PC-3 (cell line): ENCODE results near the gene DPEP1. TPM values are rescaled to one million over a fixed set of nuclear protein-coding genes. Genes with fewer than 3 reads are reported as not detected.

Experiments used
- ATAC-seq: fragments of 200-7000 bp; cut with Tn5 transposase; 2 replicates; pipeline ENCODE4 v1.9.1; 2020; ENCODE audit warnings: mild to moderate bottlenecking, moderate library complexity
- BruUV-seq: library from RNA; stranded (reverse); fragments of 400-500 nt; replicated peaks from 2 replicates; lab custom pipeline; 2021; lab: Mats Ljungman, UMichigan
- CTCF ChIA-PET: fragments of 300-600 bp; sonication (Branson Sonifier 250); formaldehyde crosslinking; loops from one replicate; lab custom pipeline; 2022; ENCODE audit warnings: antibody characterized with exemption; lab: Charles Lee
- POLR2A ChIA-PET: fragments of 300-600 bp; sonication (Branson Sonifier 250); formaldehyde crosslinking; loops from one replicate; lab custom pipeline; 2022; ENCODE audit warnings: antibody characterized with exemption; ENCODE audit not compliant: unreplicated experiment; lab: Charles Lee
- DNase-seq: peaks from one replicate; pipeline ENCODE4 v3.0.0-alpha.2; 2015
- H2AFZ ChIP-seq: fragments of 300-600 bp; sonication (generic); 2 replicates; pipeline ENCODE4 v1.6.0; 2016; ENCODE audit warnings: antibody characterized with exemption, low read length
- H3F3A ChIP-seq: fragments of 300-600 bp; sonication (generic); one replicate; pipeline ENCODE4 v1.6.0; 2017; ENCODE audit warnings: antibody characterized with exemption, low read length, control low read depth, mild to moderate bottlenecking; ENCODE audit not compliant: unreplicated experiment
- H3K27ac ChIP-seq: fragments of 300-600 bp; sonication (generic); 2 replicates; pipeline ENCODE4 v1.5.1; 2016; ENCODE audit warnings: mild to moderate bottlenecking, low read length
- H3K27me3 ChIP-seq: fragments of 300-600 bp; sonication (generic); 2 replicates; pipeline ENCODE4 v1.6.1; 2016; ENCODE audit warnings: low read length, mixed read lengths
- H3K36me3 ChIP-seq: fragments of 300-600 bp; sonication (generic); 2 replicates; pipeline ENCODE4 v1.6.1; 2016; ENCODE audit warnings: low read depth, mixed run types, low read length, mixed read lengths
- H3K4me1 ChIP-seq: fragments of 300-600 bp; sonication (generic); 2 replicates; pipeline ENCODE4 v1.5.1; 2016; ENCODE audit warnings: low read length; ENCODE audit not compliant: insufficient read depth
- H3K4me2 ChIP-seq: fragments of 300-600 bp; sonication (generic); 2 replicates; pipeline ENCODE4 v1.6.0; 2016; ENCODE audit warnings: low read length
- H3K4me3 ChIP-seq: fragments of 300-600 bp; sonication (generic); 2 replicates; pipeline ENCODE4 v1.5.1; 2016; ENCODE audit warnings: mild to moderate bottlenecking, low read length, mixed read lengths
- H3K79me2 ChIP-seq: fragments of 300-600 bp; sonication (generic); 2 replicates; pipeline ENCODE4 v1.6.1; 2017; ENCODE audit warnings: low read length, mixed read lengths
- H3K9ac ChIP-seq: fragments of 300-600 bp; sonication (generic); 2 replicates; pipeline ENCODE4 v1.6.0; 2016; ENCODE audit warnings: mild to moderate bottlenecking, low read length
- H3K9me2 ChIP-seq: fragments of 300-600 bp; sonication (generic); replicated peaks from 2 replicates; pipeline ENCODE4 v1.6.1; 2016; ENCODE audit warnings: mixed run types, low read length, mixed read lengths
- H3K9me3 ChIP-seq: fragments of 300-600 bp; sonication (generic); 2 replicates; pipeline ENCODE4 v1.6.1; 2016; ENCODE audit warnings: low read length, mixed read lengths
- H4K20me1 ChIP-seq: fragments of 300-600 bp; sonication (generic); 2 replicates; pipeline ENCODE4 v1.6.1; 2016; ENCODE audit warnings: low read length, mixed read lengths
- CTCF ChIP-seq: fragments of 300-600 bp; sonication (generic); conservative IDR thresholded peaks from 2 replicates; pipeline ENCODE4 v1.5.1; 2017; ENCODE audit warnings: antibody characterized with exemption, low read depth, mild to moderate bottlenecking, low read length
- EZH2 ChIP-seq: fragments of 300-600 bp; sonication (generic); IDR thresholded peaks from one replicate; pipeline ENCODE4 v1.6.1; 2017; ENCODE audit warnings: antibody characterized with exemption, mild to moderate bottlenecking, low read length; ENCODE audit not compliant: unreplicated experiment
- EZH2phosphoT487 ChIP-seq: fragments of 300-600 bp; sonication (generic); IDR thresholded peaks from 2 replicates; pipeline ENCODE4 v1.6.1; 2018; ENCODE audit warnings: mild to moderate bottlenecking, antibody characterized with exemption, low read length, borderline replicate concordance
- intact Hi-C: fragments of 100-400 bp; cut with micrococcal nuclease; formaldehyde crosslinking; loops from 2 replicates; pipeline ENCODE4 v1.9.0; 2023
- total RNA-seq: library from RNA; depleted of rRNA; stranded (reverse); fragments of >200 nt; gene quantifications from 2 replicates; pipeline ENCODE4 v1.2.3, GENCODE V29; 2014

DPEP1 gene
- total RNA-seq, 1 experiment from 2014 or later = not detected

- Histone ChIP-seq H4K20me1 (no peaks in the 10 kb centered on the region), H2AFZ (no peak overlapping the region), H3K9me3 (no peaks in the 10 kb centered on the region), H3K9ac (no peak overlapping the region), H3K4me3 (no peak overlapping the region), H3K36me3 (no peaks in the 10 kb centered on the region), H3K27me3 (no peaks in the 10 kb centered on the region), H3K79me2 (no peaks in the 10 kb centered on the region), H3K9me2 (no peaks in the 10 kb centered on the region), H3K4me2 (no peak overlapping the region), H3K27ac (no peak overlapping the region), H3F3A (no peaks in the 10 kb centered on the region), H3K4me1 (peaks cover 10% of the 10 kb centered on the region)
- no peak for DNase-seq
- no TSS peak for BruUV-seq
- no peak for TF ChIP-seq CTCF
- no peak for TF ChIP-seq EZH2
- no peak for TF ChIP-seq EZH2phosphoT487
- no peak for ATAC-seq
- ChIA-PET CTCF (interaction anchor here (0.5 kb wide), 1 partner anchor 973 kb away, joined by 3 read pairs; no protein-coding TSS in a partner anchor), POLR2A (no interaction called here)
- intact Hi-C loops = no loop called here
Observed at GRCh38 chr16:89599902-89600301, 13.5 kb upstream of the DPEP1 start.

GRCh38 chr16:89600427-89600826 is 13.0 kb upstream of the DPEP1 start:
- Histone ChIP-seq H3K4me1 (peaks cover 10% of the 10 kb centered on the region), H3K9me3 (no peaks in the 10 kb centered on the region), H3K79me2 (no peaks in the 10 kb centered on the region), H2AFZ (no peak overlapping the region), H3F3A (no peaks in the 10 kb centered on the region), H3K36me3 (no peaks in the 10 kb centered on the region), H3K9me2 (no peaks in the 10 kb centered on the region), H3K4me3 (no peak overlapping the region), H4K20me1 (no peaks in the 10 kb centered on the region), H3K9ac (no peak overlapping the region), H3K27ac (no peak overlapping the region), H3K4me2 (no peak overlapping the region), H3K27me3 (no peaks in the 10 kb centered on the region)
- ATAC-seq (no peak), DNase-seq (no peak)
- POLR2A ChIA-PET = no interaction called here
- BruUV-seq = no TSS peak
- CTCF ChIA-PET = no interaction called here
- TF ChIP-seq CTCF (no peak), EZH2 (no peak), EZH2phosphoT487 (no peak)
- intact Hi-C loops = no loop called here

GRCh38 chr16:89600956-89601355 is 12.5 kb upstream of the DPEP1 start:
- H3K4me2 ChIP-seq = no peak overlapping the region
- CTCF ChIA-PET = no interaction called here

More at GRCh38 chr16:89600956-89601355, 12.5 kb upstream of the DPEP1 start:
- Histone ChIP-seq H3K9me2 (no peaks in the 10 kb centered on the region), H3K4me1 (peaks cover 10% of the 10 kb centered on the region), H3K36me3 (no peaks in the 10 kb centered on the region), H3F3A (no peaks in the 10 kb centered on the region), H3K9me3 (no peaks in the 10 kb centered on the region), H3K79me2 (no peaks in the 10 kb centered on the region), H4K20me1 (no peaks in the 10 kb centered on the region), H2AFZ (no peak overlapping the region), H3K27me3 (no peaks in the 10 kb centered on the region), H3K4me3 (no peak overlapping the region), H3K9ac (no peak overlapping the region), H3K27ac (no peak overlapping the region)
- intact Hi-C loops = no loop called here
- TF ChIP-seq EZH2phosphoT487 (no peak), EZH2 (no peak), CTCF (no peak)
- DNase-seq (no peak), ATAC-seq (no peak)
- BruUV-seq = no TSS peak
- POLR2A ChIA-PET = no interaction called here
